SK-N-SH treated with all-trans-retinoic acid at 6 μM for 48 hours (cell line): ENCODE data around the gene EGFL8.

ENCODE experiments used
- ISL1 ChIP-seq: fragments of 250-450 bp; sonication (Bioruptor Pico); IDR thresholded peaks from 2 replicates; pipeline ENCODE4 v2.1.2; 2022; ENCODE audit warnings: mild to moderate bottlenecking, moderate library complexity
- TOX ChIP-seq: fragments of 250-450 bp; sonication (Bioruptor Pico); IDR thresholded peaks from 2 replicates; pipeline ENCODE4 v1.8.0; 2021; ENCODE audit warnings: mild to moderate bottlenecking, moderate library complexity, borderline replicate concordance
- ZFP3 ChIP-seq: fragments of 250-450 bp; sonication (Bioruptor Pico); IDR thresholded peaks from 2 replicates; pipeline ENCODE4 v1.5.0; 2020; ENCODE audit warnings: mild to moderate bottlenecking, moderate library complexity
- ZNF70 ChIP-seq: fragments of 450-650 bp; formaldehyde crosslinking; IDR thresholded peaks from 2 replicates; pipeline ENCODE4 v1.5.0; 2020; ENCODE audit warnings: mild to moderate bottlenecking, moderate library complexity
- TF ChIP-seq, protein P1 (sequence below): fragments of 250-450 bp; sonication (Bioruptor Pico); IDR thresholded peaks from 2 replicates; pipeline ENCODE4 v1.5.1; 2021; ENCODE audit warnings: mild to moderate bottlenecking, moderate library complexity

DNA sequence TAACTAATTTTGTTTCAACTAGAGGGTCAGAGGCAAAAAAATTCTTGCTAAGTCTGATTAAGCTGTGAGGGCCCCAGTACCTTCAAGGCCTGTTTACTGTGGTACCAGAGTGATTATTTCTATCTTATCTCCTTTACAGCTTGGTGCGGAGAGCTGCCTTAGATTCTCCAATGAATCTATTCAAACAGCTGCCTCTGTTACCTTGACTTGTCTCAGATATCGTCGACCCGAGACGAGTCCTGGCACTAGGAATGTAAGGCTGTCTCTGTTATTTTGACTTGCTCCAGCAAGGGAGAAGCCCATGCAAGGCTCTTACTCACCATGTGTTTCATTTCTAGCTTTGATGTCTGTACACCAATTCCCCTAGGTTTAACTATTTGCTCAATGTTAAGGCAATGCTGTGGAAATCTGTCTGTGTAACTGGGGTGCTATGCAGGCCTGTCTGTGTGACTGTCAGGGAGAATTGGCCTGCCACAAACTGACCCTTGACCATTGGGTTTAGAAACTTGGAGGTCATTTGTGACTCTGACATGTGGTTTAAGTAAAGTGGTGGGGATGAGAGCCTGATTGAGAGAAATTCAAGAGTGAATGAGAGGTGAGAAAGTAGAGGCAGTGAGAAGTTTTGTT is 23.9 kb upstream of the EGFL8 start:
- TF ChIP-seq ZFP3 (CRISPR knock-in tag) (no peak), ISL1 (CRISPR knock-in tag) (no peak), ZNF70 (no peak), TOX (CRISPR knock-in tag) (no peak)
- TF ChIP-seq, protein P1, sequence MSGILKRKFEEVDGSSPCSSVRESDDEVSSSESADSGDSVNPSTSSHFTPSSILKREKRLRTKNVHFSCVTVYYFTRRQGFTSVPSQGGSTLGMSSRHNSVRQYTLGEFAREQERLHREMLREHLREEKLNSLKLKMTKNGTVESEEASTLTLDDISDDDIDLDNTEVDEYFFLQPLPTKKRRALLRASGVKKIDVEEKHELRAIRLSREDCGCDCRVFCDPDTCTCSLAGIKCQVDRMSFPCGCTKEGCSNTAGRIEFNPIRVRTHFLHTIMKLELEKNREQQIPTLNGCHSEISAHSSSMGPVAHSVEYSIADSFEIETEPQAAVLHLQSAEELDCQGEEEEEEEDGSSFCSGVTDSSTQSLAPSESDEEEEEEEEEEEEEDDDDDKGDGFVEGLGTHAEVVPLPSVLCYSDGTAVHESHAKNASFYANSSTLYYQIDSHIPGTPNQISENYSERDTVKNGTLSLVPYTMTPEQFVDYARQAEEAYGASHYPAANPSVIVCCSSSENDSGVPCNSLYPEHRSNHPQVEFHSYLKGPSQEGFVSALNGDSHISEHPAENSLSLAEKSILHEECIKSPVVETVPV (CRISPR knock-in tag): no peak
